Lower leg skin (tissue), 3 donors: ENCODE results near the gene NSD1.

Experiments used
- POLR2A ChIP-seq, 2 donors: fragments of 450-650 bp; IDR thresholded peaks; one replicate each; pipeline ENCODE4 v1.6.1; 2016 to 2017; ENCODE audit warnings: antibody characterized with exemption in 2 of 2, mild to moderate bottlenecking in 1 of 2, moderate library complexity in 1 of 2
- TF ChIP-seq, protein P1 (sequence below), 3 donors: fragments of 450-650 bp; IDR thresholded peaks; one replicate each; pipeline ENCODE4 v1.5.1; 2016; ENCODE audit warnings: antibody characterized with exemption in 3 of 3, mild to moderate bottlenecking in 3 of 3, moderate library complexity in 2 of 3

DNA sequence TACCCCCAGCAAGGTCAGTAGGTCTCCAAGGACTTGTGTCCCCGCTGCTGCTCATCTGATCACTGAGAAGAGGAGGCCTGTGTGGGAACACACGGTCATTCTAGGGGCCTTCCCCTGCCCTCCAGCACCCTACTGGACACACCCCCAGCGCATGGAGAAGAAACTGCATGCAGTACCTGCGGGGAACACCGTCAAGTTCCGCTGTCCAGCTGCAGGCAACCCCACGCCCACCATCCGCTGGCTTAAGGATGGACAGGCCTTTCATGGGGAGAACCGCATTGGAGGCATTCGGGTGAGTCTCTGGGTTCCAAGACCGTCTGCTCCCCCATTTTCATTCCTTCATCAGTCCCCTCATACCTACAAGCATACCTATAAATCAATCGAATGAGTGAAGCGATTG lies 42.8 kb upstream of the NSD1 start:
- TF ChIP-seq, protein P1, sequence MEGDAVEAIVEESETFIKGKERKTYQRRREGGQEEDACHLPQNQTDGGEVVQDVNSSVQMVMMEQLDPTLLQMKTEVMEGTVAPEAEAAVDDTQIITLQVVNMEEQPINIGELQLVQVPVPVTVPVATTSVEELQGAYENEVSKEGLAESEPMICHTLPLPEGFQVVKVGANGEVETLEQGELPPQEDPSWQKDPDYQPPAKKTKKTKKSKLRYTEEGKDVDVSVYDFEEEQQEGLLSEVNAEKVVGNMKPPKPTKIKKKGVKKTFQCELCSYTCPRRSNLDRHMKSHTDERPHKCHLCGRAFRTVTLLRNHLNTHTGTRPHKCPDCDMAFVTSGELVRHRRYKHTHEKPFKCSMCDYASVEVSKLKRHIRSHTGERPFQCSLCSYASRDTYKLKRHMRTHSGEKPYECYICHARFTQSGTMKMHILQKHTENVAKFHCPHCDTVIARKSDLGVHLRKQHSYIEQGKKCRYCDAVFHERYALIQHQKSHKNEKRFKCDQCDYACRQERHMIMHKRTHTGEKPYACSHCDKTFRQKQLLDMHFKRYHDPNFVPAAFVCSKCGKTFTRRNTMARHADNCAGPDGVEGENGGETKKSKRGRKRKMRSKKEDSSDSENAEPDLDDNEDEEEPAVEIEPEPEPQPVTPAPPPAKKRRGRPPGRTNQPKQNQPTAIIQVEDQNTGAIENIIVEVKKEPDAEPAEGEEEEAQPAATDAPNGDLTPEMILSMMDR (IDR thresholded peaks at IDR 0.05) = no peak
- no peak for TF ChIP-seq POLR2A (IDR thresholded peaks at IDR 0.05)
